ENCODE results near the gene WAPL. TPM values are rescaled to one million over a fixed set of nuclear protein-coding genes. Genes with fewer than 3 reads are reported as not detected.

The WAPL gene
- total RNA-seq, 1 donor from 2014 or later: 79.4 TPM

DNA sequence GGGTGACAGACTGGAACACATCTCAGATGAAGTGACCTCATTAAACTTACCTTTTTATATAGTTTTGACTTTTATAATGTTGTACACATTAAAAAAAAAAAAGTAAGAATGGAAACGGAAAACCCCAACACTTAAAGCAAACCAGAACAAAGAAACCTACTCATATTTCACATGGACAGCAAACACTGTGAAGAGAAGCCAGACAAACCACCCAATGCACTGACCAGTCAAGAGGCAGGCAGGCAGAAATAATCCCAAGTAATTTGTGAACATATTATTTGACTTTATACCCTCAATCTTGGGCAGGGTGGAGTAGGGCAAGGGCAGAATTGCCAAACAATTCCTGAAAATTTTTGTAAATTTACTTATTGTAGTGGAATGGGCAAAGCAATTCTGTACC, 39.8 kb downstream of the WAPL start:
- H3K36me3 ChIP-seq: peaks cover 4% of the 10 kb centered on the region
- H3K4me1 ChIP-seq: no peaks in the 10 kb centered on the region
- peaks cover 46% of the 10 kb centered on the region for H3K79me2 ChIP-seq (ENCODE audit: low read depth)
- Mint-ChIP-seq H3K36me3 (peaks cover 10% of the 10 kb centered on the region), H3K27ac (no peak overlapping the region), H3K9me3 (no peaks in the 10 kb centered on the region), H3K4me3 (no peak overlapping the region), H3K27me3 (ENCODE audit: insufficient read depth, low read depth) (no peaks in the 10 kb centered on the region), H3K4me1 (no peaks in the 10 kb centered on the region)
- H3K27ac ChIP-seq: no peak overlapping the region
- no peaks in the 10 kb centered on the region for H3K9me3 ChIP-seq (ENCODE audit: low read depth)
- no peak overlapping the region for H3K4me2 ChIP-seq
- H2AFZ ChIP-seq (replicated peaks): no peak overlapping the region
- H3K27me3 ChIP-seq: no peaks in the 10 kb centered on the region
- TF ChIP-seq EZH2 (IDR thresholded peaks at IDR 0.05) (no peak), EZH2phosphoT487 (IDR thresholded peaks at IDR 0.05) (no peak)
- TF ChIP-seq, protein P1, sequence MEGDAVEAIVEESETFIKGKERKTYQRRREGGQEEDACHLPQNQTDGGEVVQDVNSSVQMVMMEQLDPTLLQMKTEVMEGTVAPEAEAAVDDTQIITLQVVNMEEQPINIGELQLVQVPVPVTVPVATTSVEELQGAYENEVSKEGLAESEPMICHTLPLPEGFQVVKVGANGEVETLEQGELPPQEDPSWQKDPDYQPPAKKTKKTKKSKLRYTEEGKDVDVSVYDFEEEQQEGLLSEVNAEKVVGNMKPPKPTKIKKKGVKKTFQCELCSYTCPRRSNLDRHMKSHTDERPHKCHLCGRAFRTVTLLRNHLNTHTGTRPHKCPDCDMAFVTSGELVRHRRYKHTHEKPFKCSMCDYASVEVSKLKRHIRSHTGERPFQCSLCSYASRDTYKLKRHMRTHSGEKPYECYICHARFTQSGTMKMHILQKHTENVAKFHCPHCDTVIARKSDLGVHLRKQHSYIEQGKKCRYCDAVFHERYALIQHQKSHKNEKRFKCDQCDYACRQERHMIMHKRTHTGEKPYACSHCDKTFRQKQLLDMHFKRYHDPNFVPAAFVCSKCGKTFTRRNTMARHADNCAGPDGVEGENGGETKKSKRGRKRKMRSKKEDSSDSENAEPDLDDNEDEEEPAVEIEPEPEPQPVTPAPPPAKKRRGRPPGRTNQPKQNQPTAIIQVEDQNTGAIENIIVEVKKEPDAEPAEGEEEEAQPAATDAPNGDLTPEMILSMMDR (IDR thresholded peaks at IDR 0.05): no peak
- H4K20me1 ChIP-seq (ENCODE audit: low read depth): peaks cover 30% of the 10 kb centered on the region
- H3F3A ChIP-seq (ENCODE audit: low read depth): no peaks in the 10 kb centered on the region
- no peak overlapping the region for H3K4me3 ChIP-seq
- no peak for DNase-seq (ENCODE audit: low spot score)
- no peak overlapping the region for H3K9ac ChIP-seq

DNA sequence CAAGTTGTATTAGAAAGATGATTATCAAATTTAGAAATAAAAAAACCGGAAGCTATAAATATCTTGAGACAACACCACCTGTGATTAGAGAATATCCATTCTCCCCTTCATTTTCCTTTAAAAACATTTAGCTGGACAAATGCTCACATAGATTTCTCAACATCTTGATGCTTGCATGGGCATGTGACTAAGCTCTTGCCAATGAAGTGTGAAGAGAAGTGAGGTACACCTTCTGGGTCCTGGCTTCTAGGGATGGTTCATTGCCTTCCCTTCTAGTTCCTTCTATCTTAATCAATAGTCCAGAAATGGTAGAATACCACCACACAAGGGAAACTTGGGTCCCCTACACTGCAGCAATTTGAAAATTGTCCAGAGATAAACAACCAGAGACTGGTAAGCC, 41.0 kb downstream of the WAPL start:
- Histone ChIP-seq H3K4me3 (no peak overlapping the region), H3K9me3 (ENCODE audit: low read depth) (no peaks in the 10 kb centered on the region), H3F3A (ENCODE audit: low read depth) (no peaks in the 10 kb centered on the region), H3K27me3 (no peaks in the 10 kb centered on the region), H3K79me2 (ENCODE audit: low read depth) (peaks cover 51% of the 10 kb centered on the region), H3K27ac (no peak overlapping the region), H3K36me3 (peaks cover 5% of the 10 kb centered on the region), H3K4me1 (no peaks in the 10 kb centered on the region), H3K4me2 (no peak overlapping the region), H3K9ac (no peak overlapping the region), H4K20me1 (ENCODE audit: low read depth) (peaks cover 21% of the 10 kb centered on the region), H2AFZ (replicated peaks) (no peak overlapping the region)
- H3K27me3 Mint-ChIP-seq (ENCODE audit: insufficient read depth, low read depth): no peaks in the 10 kb centered on the region
- H3K36me3 Mint-ChIP-seq: peaks cover 12% of the 10 kb centered on the region
- DNase-seq (ENCODE audit: low spot score): no peak
- no peak for TF ChIP-seq EZH2phosphoT487 (IDR thresholded peaks at IDR 0.05)
- TF ChIP-seq, protein P1 (IDR thresholded peaks at IDR 0.05): no peak
- no peak for TF ChIP-seq EZH2 (IDR thresholded peaks at IDR 0.05)
- no peak overlapping the region for H3K4me3 Mint-ChIP-seq
- H3K4me1 Mint-ChIP-seq: no peaks in the 10 kb centered on the region
- H3K9me3 Mint-ChIP-seq: no peaks in the 10 kb centered on the region
- no peak overlapping the region for H3K27ac Mint-ChIP-seq

DNA sequence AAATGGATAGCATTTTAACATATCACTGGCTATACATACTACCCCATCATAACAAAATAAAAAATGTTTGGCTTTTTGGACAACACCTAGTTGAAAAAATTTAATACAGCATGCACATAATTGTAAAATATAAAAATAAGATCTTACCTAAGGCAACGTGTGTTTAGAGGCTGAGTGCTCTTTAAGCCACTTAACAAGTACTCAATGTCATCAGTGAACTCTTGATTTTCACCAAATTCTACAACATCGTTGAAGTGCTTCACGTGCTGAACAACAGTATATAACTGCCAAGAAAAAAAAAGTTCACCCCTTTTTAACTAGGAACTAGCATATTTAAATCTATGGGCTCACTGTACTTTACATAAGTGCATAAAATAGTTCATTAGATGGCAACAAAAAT, 49.5 kb downstream of the WAPL start:
- peaks cover 9% of the 10 kb centered on the region for H4K20me1 ChIP-seq (ENCODE audit: low read depth)
- no peaks in the 10 kb centered on the region for H3K27me3 ChIP-seq
- TF ChIP-seq, protein P1 (IDR thresholded peaks at IDR 0.05): no peak
- TF ChIP-seq EZH2phosphoT487 (IDR thresholded peaks at IDR 0.05): no peak
- TF ChIP-seq EZH2 (IDR thresholded peaks at IDR 0.05): no peak
- Mint-ChIP-seq H3K27me3 (ENCODE audit: insufficient read depth, low read depth) (no peaks in the 10 kb centered on the region), H3K4me3 (no peak overlapping the region), H3K9me3 (no peaks in the 10 kb centered on the region), H3K27ac (no peak overlapping the region), H3K36me3 (peaks cover 12% of the 10 kb centered on the region), H3K4me1 (no peaks in the 10 kb centered on the region)
- no peaks in the 10 kb centered on the region for H3K4me1 ChIP-seq
- DNase-seq (ENCODE audit: low spot score): no peak
- H3K4me3 ChIP-seq: no peak overlapping the region
- H3F3A ChIP-seq (ENCODE audit: low read depth): no peaks in the 10 kb centered on the region
- H3K27ac ChIP-seq: no peak overlapping the region
- no peak overlapping the region for H3K4me2 ChIP-seq
- no peaks in the 10 kb centered on the region for H3K9me3 ChIP-seq (ENCODE audit: low read depth)
- no peak overlapping the region for H2AFZ ChIP-seq (replicated peaks)
- peaks cover 29% of the 10 kb centered on the region for H3K79me2 ChIP-seq (ENCODE audit: low read depth)
- no peak overlapping the region for H3K9ac ChIP-seq
- peaks cover 24% of the 10 kb centered on the region for H3K36me3 ChIP-seq
